HepG2 (cell line): ENCODE results near the gene PIAS3. TPM values are rescaled to one million over a fixed set of nuclear protein-coding genes. Genes with fewer than 3 reads are reported as not detected.

Experiments
- ARID2 ChIP-seq: sonication (generic); formaldehyde crosslinking; IDR thresholded peaks from 2 replicates; pipeline ENCODE4 v1.8.1; 2022; ENCODE audit warnings: mild to moderate bottlenecking, missing genetic modification reagents, borderline replicate concordance
- MED1 ChIP-seq: sonication (generic); formaldehyde crosslinking; IDR thresholded peaks from 2 replicates; pipeline ENCODE4 v1.4.0; 2020; ENCODE audit warnings: missing genetic modification reagents
- SP4 ChIP-seq: sonication (generic); formaldehyde crosslinking; IDR thresholded peaks from 2 replicates; pipeline ENCODE4 v1.8.1; 2023; ENCODE audit warnings: mild to moderate bottlenecking, missing genetic modification reagents
- TOPORS ChIP-seq: sonication (generic); formaldehyde crosslinking; IDR thresholded peaks from 2 replicates; pipeline ENCODE4 v1.8.0; 2023; ENCODE audit warnings: mild to moderate bottlenecking, missing genetic modification reagents
- TSC22D2 ChIP-seq: sonication (generic); formaldehyde crosslinking; IDR thresholded peaks from 2 replicates; pipeline ENCODE4 v1.5.1; 2020; ENCODE audit warnings: missing genetic modification reagents, mild to moderate bottlenecking, borderline replicate concordance
- YY1 ChIP-seq: IDR thresholded peaks from 2 replicates; pipeline ENCODE4 v1.6.1; 2011; ENCODE audit warnings: low read length, low read depth, moderate library complexity, mild to moderate bottlenecking; ENCODE audit not compliant: insufficient read depth, insufficient replicate concordance
- ZNF350 ChIP-seq: sonication (generic); formaldehyde crosslinking; IDR thresholded peaks from 2 replicates; pipeline ENCODE4 v1.4.0; 2020; ENCODE audit warnings: mild to moderate bottlenecking, low read depth, missing genetic modification reagents, borderline replicate concordance
- ZNF432 ChIP-seq: sonication (generic); formaldehyde crosslinking; IDR thresholded peaks from 2 replicates; pipeline ENCODE4 v1.5.0; 2020; ENCODE audit warnings: missing genetic modification reagents, mild to moderate bottlenecking, borderline replicate concordance
- polyA plus RNA-seq, 8 experiments: library from polyadenylated mRNA; depleted of rRNA in 3 of 8; stranded (reverse) in 7 of 8; unstranded in 1 of 8; fragments of >200 nt; fragmentation: Illumina TruSeq in 4 of 8; extraction: Trizol in 4 of 8; gene quantifications; 2 replicates each; pipeline versions ENCODE4 v1.2.1 to v1.2.3, GENCODE V29; 2011 to 2016; ENCODE audit warnings: low read depth in 4 of 8, missing spikeins in 1 of 8, mixed read lengths in 1 of 8; ENCODE audit not compliant: insufficient read depth in 1 of 8
- total RNA-seq, 5 experiments: library from RNA; depleted of rRNA; stranded (reverse); fragments of >200 nt; fragmentation: Illumina TruSeq; extraction: Trizol; gene quantifications; 2 replicates each; pipeline ENCODE4 v1.2.3, GENCODE V29; 2016; ENCODE audit warnings: low read depth in 1 of 5
- TF ChIP-seq, protein P1 (sequence below), 2 experiments: sonication (generic) in 1 of 2; formaldehyde crosslinking in 1 of 2; IDR thresholded peaks; 2 replicates each; pipeline versions ENCODE4 v1.6.1 to v1.9.0; 2014 to 2022; ENCODE audit warnings: antibody characterized with exemption in 1 of 2, borderline replicate concordance in 1 of 2, inconsistent platforms in 1 of 2, low read depth in 1 of 2, missing genetic modification reagents in 1 of 2
- TF ChIP-seq, protein P2 (sequence below): sonication (generic); formaldehyde crosslinking; IDR thresholded peaks from 2 replicates; pipeline ENCODE4 v1.5.1; 2020; ENCODE audit warnings: mild to moderate bottlenecking, missing genetic modification reagents, moderate library complexity
- TF ChIP-seq, protein P3 (sequence below): sonication (generic); formaldehyde crosslinking; IDR thresholded peaks from 2 replicates; pipeline ENCODE4 v1.5.1; 2020; ENCODE audit warnings: mild to moderate bottlenecking, missing genetic modification reagents, moderate library complexity
- TF ChIP-seq, protein P4 (sequence below): sonication (generic); formaldehyde crosslinking; IDR thresholded peaks from 2 replicates; pipeline ENCODE4 v1.8.0; 2022; ENCODE audit warnings: mild to moderate bottlenecking, missing genetic modification reagents, borderline replicate concordance

PIAS3 gene
- total and polyA plus RNA-seq, 2 of the 13 experiments (the other 11 are each of a cell fraction or from before 2014, with no cell fraction given) = 3.7 to 8.0 TPM

DNA sequence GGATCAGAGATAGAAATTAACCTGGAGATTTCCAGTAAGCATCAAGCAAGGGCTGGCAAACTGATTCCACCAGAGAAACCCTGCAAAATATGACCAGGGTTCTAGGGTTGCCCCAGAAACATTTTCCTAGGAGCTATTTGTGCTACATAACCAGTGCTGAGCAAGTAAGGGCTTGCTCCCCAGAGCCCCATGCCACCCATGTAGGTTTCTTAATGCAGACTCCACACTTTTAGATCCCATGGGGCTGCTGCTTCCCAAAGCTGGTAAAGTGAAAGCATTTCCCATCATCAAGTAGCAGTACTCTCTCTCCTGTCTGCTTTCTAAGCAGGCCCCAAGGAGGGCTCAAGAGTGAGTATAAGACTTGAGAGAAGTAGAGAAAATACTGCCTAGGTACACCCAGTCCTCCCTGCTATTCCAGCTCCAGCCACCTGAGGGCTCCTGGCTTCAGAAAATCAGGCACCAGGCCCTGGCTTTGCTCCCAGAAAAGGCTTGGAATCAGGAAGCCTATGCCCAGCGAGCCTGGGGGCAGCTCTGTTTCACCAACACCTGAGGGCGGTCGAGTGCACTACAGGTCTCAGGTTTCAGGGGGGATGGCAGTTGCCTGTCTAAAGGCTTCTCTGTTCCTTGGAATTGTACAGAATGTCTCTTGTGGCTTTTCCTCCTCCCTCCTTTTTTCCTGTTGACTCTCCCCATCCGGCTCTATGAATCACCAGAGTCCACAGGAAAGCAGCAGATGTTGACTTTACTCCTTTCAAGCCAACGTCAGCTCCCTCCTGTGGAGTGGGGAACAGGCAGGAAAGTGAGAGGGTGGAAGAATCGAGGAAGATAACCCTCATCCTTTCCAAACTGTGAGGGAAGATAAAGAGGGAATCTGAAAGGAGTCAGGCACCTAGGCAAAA is 33.0 kb upstream of the PIAS3 start (continued):
- TF ChIP-seq MED1 (peak; percentile 86), TOPORS (no peak), TSC22D2 (CRISPR knock-in tag) (peak; percentile 56; the same call in 1 of the 2 replicates), ZNF350 (CRISPR knock-in tag) (peak; percentile 93), ZNF432 (CRISPR knock-in tag) (no peak), SP4 (CRISPR knock-in tag) (peak; percentile 40; the same call in 1 of the 2 replicates), ARID2 (0 out of 2 replicates have a peak, but pooled peaks have one; percentile 21), YY1 (peak; percentile 76)
- TF ChIP-seq, protein P1, sequence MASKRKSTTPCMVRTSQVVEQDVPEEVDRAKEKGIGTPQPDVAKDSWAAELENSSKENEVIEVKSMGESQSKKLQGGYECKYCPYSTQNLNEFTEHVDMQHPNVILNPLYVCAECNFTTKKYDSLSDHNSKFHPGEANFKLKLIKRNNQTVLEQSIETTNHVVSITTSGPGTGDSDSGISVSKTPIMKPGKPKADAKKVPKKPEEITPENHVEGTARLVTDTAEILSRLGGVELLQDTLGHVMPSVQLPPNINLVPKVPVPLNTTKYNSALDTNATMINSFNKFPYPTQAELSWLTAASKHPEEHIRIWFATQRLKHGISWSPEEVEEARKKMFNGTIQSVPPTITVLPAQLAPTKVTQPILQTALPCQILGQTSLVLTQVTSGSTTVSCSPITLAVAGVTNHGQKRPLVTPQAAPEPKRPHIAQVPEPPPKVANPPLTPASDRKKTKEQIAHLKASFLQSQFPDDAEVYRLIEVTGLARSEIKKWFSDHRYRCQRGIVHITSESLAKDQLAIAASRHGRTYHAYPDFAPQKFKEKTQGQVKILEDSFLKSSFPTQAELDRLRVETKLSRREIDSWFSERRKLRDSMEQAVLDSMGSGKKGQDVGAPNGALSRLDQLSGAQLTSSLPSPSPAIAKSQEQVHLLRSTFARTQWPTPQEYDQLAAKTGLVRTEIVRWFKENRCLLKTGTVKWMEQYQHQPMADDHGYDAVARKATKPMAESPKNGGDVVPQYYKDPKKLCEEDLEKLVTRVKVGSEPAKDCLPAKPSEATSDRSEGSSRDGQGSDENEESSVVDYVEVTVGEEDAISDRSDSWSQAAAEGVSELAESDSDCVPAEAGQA (IDR thresholded peaks at IDR 0.05; ENCODE audit: low read depth) = peak; percentile 55; the same call in 1 of the 2 replicates
- TF ChIP-seq, protein P1 (CRISPR knock-in tag; IDR thresholded peaks at IDR 0.05; ENCODE audit: borderline replicate concordance) = no peak; the same call in 1 of the 2 replicates
- TF ChIP-seq, protein P2, sequence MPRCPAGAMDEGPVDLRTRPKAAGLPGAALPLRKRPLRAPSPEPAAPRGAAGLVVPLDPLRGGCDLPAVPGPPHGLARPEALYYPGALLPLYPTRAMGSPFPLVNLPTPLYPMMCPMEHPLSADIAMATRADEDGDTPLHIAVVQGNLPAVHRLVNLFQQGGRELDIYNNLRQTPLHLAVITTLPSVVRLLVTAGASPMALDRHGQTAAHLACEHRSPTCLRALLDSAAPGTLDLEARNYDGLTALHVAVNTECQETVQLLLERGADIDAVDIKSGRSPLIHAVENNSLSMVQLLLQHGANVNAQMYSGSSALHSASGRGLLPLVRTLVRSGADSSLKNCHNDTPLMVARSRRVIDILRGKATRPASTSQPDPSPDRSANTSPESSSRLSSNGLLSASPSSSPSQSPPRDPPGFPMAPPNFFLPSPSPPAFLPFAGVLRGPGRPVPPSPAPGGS (CRISPR knock-in tag) = no peak
- TF ChIP-seq, protein P3, sequence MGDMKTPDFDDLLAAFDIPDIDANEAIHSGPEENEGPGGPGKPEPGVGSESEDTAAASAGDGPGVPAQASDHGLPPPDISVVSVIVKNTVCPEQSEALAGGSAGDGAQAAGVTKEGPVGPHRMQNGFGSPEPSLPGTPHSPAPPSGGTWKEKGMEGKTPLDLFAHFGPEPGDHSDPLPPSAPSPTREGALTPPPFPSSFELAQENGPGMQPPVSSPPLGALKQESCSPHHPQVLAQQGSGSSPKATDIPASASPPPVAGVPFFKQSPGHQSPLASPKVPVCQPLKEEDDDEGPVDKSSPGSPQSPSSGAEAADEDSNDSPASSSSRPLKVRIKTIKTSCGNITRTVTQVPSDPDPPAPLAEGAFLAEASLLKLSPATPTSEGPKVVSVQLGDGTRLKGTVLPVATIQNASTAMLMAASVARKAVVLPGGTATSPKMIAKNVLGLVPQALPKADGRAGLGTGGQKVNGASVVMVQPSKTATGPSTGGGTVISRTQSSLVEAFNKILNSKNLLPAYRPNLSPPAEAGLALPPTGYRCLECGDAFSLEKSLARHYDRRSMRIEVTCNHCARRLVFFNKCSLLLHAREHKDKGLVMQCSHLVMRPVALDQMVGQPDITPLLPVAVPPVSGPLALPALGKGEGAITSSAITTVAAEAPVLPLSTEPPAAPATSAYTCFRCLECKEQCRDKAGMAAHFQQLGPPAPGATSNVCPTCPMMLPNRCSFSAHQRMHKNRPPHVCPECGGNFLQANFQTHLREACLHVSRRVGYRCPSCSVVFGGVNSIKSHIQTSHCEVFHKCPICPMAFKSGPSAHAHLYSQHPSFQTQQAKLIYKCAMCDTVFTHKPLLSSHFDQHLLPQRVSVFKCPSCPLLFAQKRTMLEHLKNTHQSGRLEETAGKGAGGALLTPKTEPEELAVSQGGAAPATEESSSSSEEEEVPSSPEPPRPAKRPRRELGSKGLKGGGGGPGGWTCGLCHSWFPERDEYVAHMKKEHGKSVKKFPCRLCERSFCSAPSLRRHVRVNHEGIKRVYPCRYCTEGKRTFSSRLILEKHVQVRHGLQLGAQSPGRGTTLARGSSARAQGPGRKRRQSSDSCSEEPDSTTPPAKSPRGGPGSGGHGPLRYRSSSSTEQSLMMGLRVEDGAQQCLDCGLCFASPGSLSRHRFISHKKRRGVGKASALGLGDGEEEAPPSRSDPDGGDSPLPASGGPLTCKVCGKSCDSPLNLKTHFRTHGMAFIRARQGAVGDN (CRISPR knock-in tag) = peak; percentile 76
- TF ChIP-seq, protein P4, sequence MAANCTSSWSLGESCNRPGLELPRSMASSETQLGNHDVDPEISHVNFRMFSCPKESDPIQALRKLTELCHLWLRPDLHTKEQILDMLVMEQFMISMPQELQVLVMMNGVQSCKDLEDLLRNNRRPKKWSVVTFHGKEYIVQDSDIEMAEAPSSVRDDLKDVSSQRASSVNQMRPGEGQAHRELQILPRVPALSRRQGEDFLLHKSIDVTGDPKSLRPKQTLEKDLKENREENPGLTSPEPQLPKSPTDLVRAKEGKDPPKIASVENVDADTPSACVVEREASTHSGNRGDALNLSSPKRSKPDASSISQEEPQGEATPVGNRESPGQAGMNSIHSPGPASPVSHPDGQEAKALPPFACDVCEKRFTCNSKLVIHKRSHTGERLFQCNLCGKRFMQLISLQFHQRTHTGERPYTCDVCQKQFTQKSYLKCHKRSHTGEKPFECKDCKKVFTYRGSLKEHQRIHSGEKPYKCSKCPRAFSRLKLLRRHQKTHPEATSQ (CRISPR knock-in tag) = 0 out of 2 replicates have a peak, but pooled peaks have one; percentile 52
